Measurements from ENCODE around the gene KCNG1. TPM values are rescaled to one million over a fixed set of nuclear protein-coding genes. Genes with fewer than 3 reads are reported as not detected.

KCNG1 gene
- polyA plus RNA-seq, 4 donors: 1.3 to 29.1 (median 1.6) TPM

Other genes with a start within 250 kb of the KCNG1 start
- 1 to 10 TPM in 3 of 4 donors, under 1 TPM in 1; 0.45 to 4.0 (median 1.5) TPM for gene BCAS4, start 228.0 kb downstream of the KCNG1 start, polyA plus RNA-seq
- 10 to 100 TPM; 24.9 to 65.8 (median 28.9) TPM for gene ADNP, start 91.7 kb downstream of the KCNG1 start, polyA plus RNA-seq
- 10 to 100 TPM; 43.6 to 66.2 (median 51.0) TPM for gene DPM1, start 64.6 kb downstream of the KCNG1 start, polyA plus RNA-seq
- 1 to 10 TPM; 2.2 to 4.7 (median 2.9) TPM for gene MOCS3, start 64.3 kb downstream of the KCNG1 start, polyA plus RNA-seq